Measurements from ENCODE around the gene WBP1L. TPM values are rescaled to one million over a fixed set of nuclear protein-coding genes. Genes with fewer than 3 reads are reported as not detected.

WBP1L gene
- total and polyA plus RNA-seq, 2 of the 13 experiments (the other 11 are each of a cell fraction or from before 2014, with no cell fraction given) = 8.3 to 12.3 TPM

GRCh38 chr10:102714621-102715455 is 28.9 kb upstream of the WBP1L start, which contains the start of gene SFXN2 (continued):
- TF ChIP-seq ZNF33B (CRISPR knock-in tag; IDR thresholded peaks at IDR 0.05) = peak; percentile 70; the same call in 1 of the 2 replicates
- TF ChIP-seq NFRKB (IDR thresholded peaks at IDR 0.05) = no peak
- TF ChIP-seq SOX6 (IDR thresholded peaks at IDR 0.05) = no peak
- no peak for TF ChIP-seq SOX6 (CRISPR knock-in tag; IDR thresholded peaks at IDR 0.05)
- 0 out of 2 replicates have a peak, but pooled peaks have one; percentile 14 for TF ChIP-seq PPARG (CRISPR knock-in tag; conservative IDR thresholded peaks at IDR 0.05)
- no peak for TF ChIP-seq HNRNPK (IDR thresholded peaks at IDR 0.05; ENCODE audit: low read depth, low read length, poor library complexity, severe bottlenecking)
- peak; percentile 88; the same call in 1 of the 2 replicates for TF ChIP-seq MXD4 (CRISPR knock-in tag; IDR thresholded peaks at IDR 0.05)
- TF ChIP-seq, protein P1, sequence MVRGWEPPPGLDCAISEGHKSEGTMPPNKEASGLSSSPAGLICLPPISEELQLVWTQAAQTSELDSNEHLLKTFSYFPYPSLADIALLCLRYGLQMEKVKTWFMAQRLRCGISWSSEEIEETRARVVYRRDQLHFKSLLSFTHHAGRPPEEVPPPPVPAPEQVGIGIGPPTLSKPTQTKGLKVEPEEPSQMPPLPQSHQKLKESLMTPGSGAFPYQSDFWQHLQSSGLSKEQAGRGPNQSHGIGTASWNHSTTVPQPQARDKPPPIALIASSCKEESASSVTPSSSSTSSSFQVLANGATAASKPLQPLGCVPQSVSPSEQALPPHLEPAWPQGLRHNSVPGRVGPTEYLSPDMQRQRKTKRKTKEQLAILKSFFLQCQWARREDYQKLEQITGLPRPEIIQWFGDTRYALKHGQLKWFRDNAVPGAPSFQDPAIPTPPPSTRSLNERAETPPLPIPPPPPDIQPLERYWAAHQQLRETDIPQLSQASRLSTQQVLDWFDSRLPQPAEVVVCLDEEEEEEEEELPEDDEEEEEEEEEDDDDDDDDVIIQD (CRISPR knock-in tag; IDR thresholded peaks at IDR 0.05; ENCODE audit: low read depth) = no peak
- TF ChIP-seq, protein P2, sequence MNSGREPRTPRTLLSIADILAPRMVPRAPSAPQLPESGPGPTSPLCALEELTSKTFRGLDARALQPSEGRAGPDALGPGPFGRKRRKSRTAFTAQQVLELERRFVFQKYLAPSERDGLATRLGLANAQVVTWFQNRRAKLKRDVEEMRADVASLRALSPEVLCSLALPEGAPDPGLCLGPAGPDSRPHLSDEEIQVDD (CRISPR knock-in tag; IDR thresholded peaks at IDR 0.05; ENCODE audit: borderline replicate concordance) = no peak
- TF ChIP-seq ZNF598 (CRISPR knock-in tag; IDR thresholded peaks at IDR 0.05; ENCODE audit: borderline replicate concordance) = peak; percentile 50; the same call in 1 of the 2 replicates
- TF ChIP-seq ZNF350 (CRISPR knock-in tag; IDR thresholded peaks at IDR 0.05; ENCODE audit: borderline replicate concordance, low read depth) = 0 out of 2 replicates have a peak, but pooled peaks have one; percentile 48
- no peak for TF ChIP-seq IKZF5 (CRISPR knock-in tag; IDR thresholded peaks at IDR 0.05)
- TF ChIP-seq SOX13 (IDR thresholded peaks at IDR 0.05) = no peak
- TF ChIP-seq SOX13 (CRISPR knock-in tag; conservative IDR thresholded peaks at IDR 0.05 in 1 of 2, IDR thresholded peaks at IDR 0.05 in 1 of 2) = no peak; a peak in 1 of 4 replicates
- TF ChIP-seq FOSL2 (CRISPR knock-in tag; IDR thresholded peaks at IDR 0.05) = no peak
- 0 out of 2 replicates have a peak, but pooled peaks have one; percentile 64 for TF ChIP-seq ZNF678 (CRISPR knock-in tag; IDR thresholded peaks at IDR 0.05)
- no peak for TF ChIP-seq KDM5A (IDR thresholded peaks at IDR 0.05; ENCODE audit: borderline replicate concordance, low read length)
- peak; percentile 59 for TF ChIP-seq ZFY (CRISPR knock-in tag; IDR thresholded peaks at IDR 0.05)
- TF ChIP-seq ZNF564 (CRISPR knock-in tag; IDR thresholded peaks at IDR 0.05) = no peak
- peak; percentile 22; the same call in 1 of the 2 replicates for TF ChIP-seq GATAD2A (CRISPR knock-in tag; IDR thresholded peaks at IDR 0.05)
- TF ChIP-seq MATR3 (CRISPR knock-in tag; IDR thresholded peaks at IDR 0.05) = no peak
- TF ChIP-seq MED13 (CRISPR knock-in tag; IDR thresholded peaks at IDR 0.05) = no peak; the same call in 1 of the 2 replicates
- no peak for TF ChIP-seq FOXM1 (CRISPR knock-in tag; IDR thresholded peaks at IDR 0.05)
- TF ChIP-seq ZNF746 (CRISPR knock-in tag; IDR thresholded peaks at IDR 0.05) = no peak
- no peak; the same call in 1 of the 2 replicates for TF ChIP-seq IRF2 (CRISPR knock-in tag; IDR thresholded peaks at IDR 0.05)
- no peak for TF ChIP-seq ZMYM4 (CRISPR knock-in tag; IDR thresholded peaks at IDR 0.05)
- TF ChIP-seq ATM (IDR thresholded peaks at IDR 0.05; ENCODE audit: borderline replicate concordance) = no peak
- peak; percentile 1 for TF ChIP-seq SIN3A (IDR thresholded peaks at IDR 0.05; ENCODE audit: borderline replicate concordance, low read depth, low read length)
- TF ChIP-seq ZC3H13 (CRISPR knock-in tag; IDR thresholded peaks at IDR 0.05) = no peak
